T-cell (primary cell): Measurements from ENCODE around the gene CRKL. TPM values are rescaled to one million over a fixed set of nuclear protein-coding genes. Genes with fewer than 3 reads are reported as not detected.

ENCODE experiments used
- ATAC-seq, 4 experiments: fragments of 200-7000 bp in 3 of 4; fragments of 150-1000 bp in 1 of 4; cut with Tn5 transposase; replicated peaks in 1 of 4; 1 replicate in 3 of 4; 2 replicates in 1 of 4; pipeline ENCODE4 v1.10.0; 2021; ENCODE audit warnings: moderate library complexity in 3 of 4, mild to moderate bottlenecking in 2 of 4, moderate number of reproducible peaks in 1 of 4
- CTCF ChIA-PET, 2 donors: fragments of 300-600 bp; sonication (Branson Sonifier 250); formaldehyde crosslinking; loops; one replicate each; lab custom pipeline; 2022; ENCODE audit warnings: antibody characterized with exemption in 2 of 2; lab: Charles Lee
- POLR2A ChIA-PET, 2 donors: fragments of 300-600 bp; sonication (Branson Sonifier 250); formaldehyde crosslinking; loops; one replicate each; lab custom pipeline; 2022; ENCODE audit warnings: antibody characterized with exemption in 2 of 2; lab: Charles Lee
- DNase-seq, 35 experiments: peaks; one replicate each; pipeline versions ENCODE4 v3.0.0 to v3.0.0-alpha.2; 2013 to 2023
- H3K27ac ChIP-seq: one replicate; pipeline ENCODE4 v1.5.1; 2013; ENCODE audit warnings: low read length
- H3K27me3 ChIP-seq, 2 experiments: replicated peaks in 1 of 2; 1 replicate in 1 of 2; 2 replicates in 1 of 2; pipeline versions ENCODE4 v1.6.1 to v1.7.0; 2013; ENCODE audit warnings: low read length in 1 of 2, mixed read lengths in 1 of 2; ENCODE audit not compliant: control insufficient read depth in 2 of 2, insufficient read depth in 2 of 2; ENCODE audit errors: extremely low read depth in 1 of 2
- H3K36me3 ChIP-seq, 2 donors: 1 replicate in 1 of 2; 2 replicates in 1 of 2; pipeline versions ENCODE4 v1.6.1 to v1.7.0; 2013; ENCODE audit warnings: low read length in 1 of 2; ENCODE audit not compliant: control insufficient read depth in 2 of 2, insufficient read depth in 1 of 2; ENCODE audit errors: extremely low read depth in 1 of 2
- H3K4me1 ChIP-seq, 2 experiments: 1 replicate in 1 of 2; 2 replicates in 1 of 2; pipeline versions ENCODE4 v1.6.1 to v1.7.0; 2013; ENCODE audit warnings: low read length in 2 of 2, mixed read lengths in 1 of 2; ENCODE audit not compliant: insufficient read depth in 2 of 2, control insufficient read depth in 1 of 2; ENCODE audit errors: extremely low read depth in 1 of 2
- H3K4me3 ChIP-seq, 2 donors: 1 replicate in 1 of 2; 2 replicates in 1 of 2; pipeline versions ENCODE4 v1.5.1 to v1.7.0; 2013; ENCODE audit warnings: mild to moderate bottlenecking in 2 of 2, low read length in 1 of 2, moderate library complexity in 1 of 2; ENCODE audit not compliant: control insufficient read depth in 1 of 2; ENCODE audit errors: extremely low read depth in 1 of 2
- H3K9me3 ChIP-seq: 2 replicates; pipeline ENCODE4 v1.7.0; 2013
- H3K27ac Mint-ChIP-seq, 2 donors: one replicate each; pipeline ENCODE4 v1.8.0; 2020 to 2021; ENCODE audit warnings: mild to moderate bottlenecking in 2 of 2, mixed read lengths in 2 of 2
- H3K27me3 Mint-ChIP-seq, 2 donors: one replicate each; pipeline ENCODE4 v1.8.0; 2021 to 2022; ENCODE audit warnings: mixed read lengths in 2 of 2
- H3K36me3 Mint-ChIP-seq: one replicate; pipeline ENCODE4 v1.8.0; 2021; ENCODE audit warnings: mixed read lengths
- H3K4me1 Mint-ChIP-seq, 3 donors: one replicate each; pipeline ENCODE4 v1.8.0; 2020 to 2022; ENCODE audit warnings: mixed read lengths in 3 of 3, mild to moderate bottlenecking in 1 of 3
- H3K4me3 Mint-ChIP-seq, 3 donors: one replicate each; pipeline ENCODE4 v1.8.0; 2020 to 2022; ENCODE audit warnings: mild to moderate bottlenecking in 3 of 3, mixed read lengths in 3 of 3, moderate library complexity in 3 of 3
- H3K9me3 Mint-ChIP-seq, 3 donors: one replicate each; pipeline ENCODE4 v1.8.0; 2020 to 2022; ENCODE audit warnings: mixed read lengths in 3 of 3
- WGBS: methylation state at CpG from one replicate; pipeline ENCODE4 v1.1.5; 2013; ENCODE audit warnings: missing lambda C conversion rate; ENCODE audit not compliant: insufficient coverage; 5-methylcytosine and 5-hydroxymethylcytosine counted together
- total RNA-seq, 35 experiments: library from RNA in 6 of 35; stranded (reverse) in 6 of 35; fragments of 120-200 nt in 1 of 35; gene quantifications; one replicate each; pipeline versions ENCODE4 v1.2.1 to v1.2.4 and lab custom pipeline; 2013 to 2026

The CRKL gene
- total RNA-seq, 5 donors from 2014 or later (not counting 1 experiment from before 2014, with no cell fraction given), result 41.7 to 87.7 (median 85.4) TPM

- Mint-ChIP-seq H3K9me3 (no peaks in the 10 kb centered on the region), H3K36me3 (no peaks in the 10 kb centered on the region), H3K4me1 (peaks cover 44 to 46% (median 45%) of the 10 kb centered on the region in 3 donors), H3K4me3 (peak overlapping the region; percentile 90 to 94 (median 92)), H3K27me3 (peaks cover 0 to 2% of the 10 kb centered on the region in 2 donors), H3K27ac (peak overlapping the region; percentile 90 to 91)
- ATAC-seq (no peak), DNase-seq (no peak)
- ChIA-PET POLR2A (no interaction called here), CTCF (no interaction called here)
- Histone ChIP-seq H3K36me3 (peaks cover 0 to 7% of the 10 kb centered on the region in 2 donors), H3K4me3 (peak overlapping the region; percentile 74 to 80), H3K9me3 (no peaks in the 10 kb centered on the region), H3K27ac (peak overlapping the region; percentile 59), H3K4me1 (peaks cover 5 to 46% of the 10 kb centered on the region in 2 experiments), H3K27me3 (peaks cover 0 to 25% of the 10 kb centered on the region in 2 experiments)
- WGBS, result 83% methylated on average over 7 of the region's 10 CpGs
These were observed 63.9 kb downstream of the CRKL start for GRCh38 chr22:20980938-20981722.

DNA sequence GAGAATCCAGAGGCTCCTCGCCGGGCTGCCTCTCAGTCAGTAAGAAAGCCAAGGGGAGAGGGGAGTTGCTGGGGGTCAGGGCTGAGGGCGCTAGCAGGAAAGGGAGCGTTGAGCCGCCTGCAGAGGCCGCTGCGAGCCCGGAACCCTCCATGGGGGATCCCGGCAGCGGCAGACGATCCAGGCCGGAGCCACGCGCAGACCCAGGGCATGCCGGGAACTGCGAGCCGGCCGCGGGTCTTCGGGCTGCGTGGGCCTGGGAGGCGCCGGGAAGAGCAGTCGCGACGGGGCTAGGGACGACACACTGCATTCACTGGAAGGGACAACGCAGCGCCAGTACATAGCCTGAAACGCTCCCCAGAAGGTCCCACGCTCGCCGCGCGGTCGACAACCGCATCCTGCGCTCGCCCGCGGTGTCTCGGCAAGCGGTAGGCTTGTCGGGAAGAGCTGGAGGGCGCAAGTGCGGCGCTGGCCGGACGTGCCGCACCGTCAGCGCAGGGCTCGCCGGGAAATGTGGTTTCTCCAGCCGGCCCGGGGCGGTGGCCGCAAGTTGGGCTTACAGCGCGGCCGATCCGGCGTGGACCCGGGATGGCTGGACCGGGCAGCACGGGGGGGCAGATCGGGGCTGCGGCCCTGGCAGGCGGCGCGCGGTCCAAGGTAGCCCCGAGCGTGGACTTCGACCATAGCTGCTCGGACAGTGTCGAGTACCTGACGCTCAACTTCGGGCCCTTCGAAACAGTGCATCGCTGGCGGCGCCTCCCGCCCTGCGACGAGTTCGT lies 64.8 kb downstream of the CRKL start, which contains the start of gene LZTR1:
TSS of gene LZTR1 (plus strand) at position 511 of the 776 bp plus-strand sequence. CDS start at position 586, 75 bp downstream.
- H3K27ac ChIP-seq, result peak within 1 kb of the TSS; percentile 59
- H3K4me3 Mint-ChIP-seq, result peak within 1 kb of the TSS; percentile 90 to 94 (median 92)
- H3K36me3 Mint-ChIP-seq, result peaks cover 5% of the 10 kb centered on the region
- ATAC-seq (peak; percentile 87 to 93 (median 92)), DNase-seq (peak; percentile 26 to 76 (median 56))
- peaks cover 0 to 21% of the 10 kb centered on the region in 2 experiments for H3K27me3 ChIP-seq
- H3K9me3 ChIP-seq, result no peaks in the 10 kb centered on the region
- under 1% methylated on average over 85 of the region's 87 CpGs for WGBS
- H3K4me3 ChIP-seq, result peak within 1 kb of the TSS; percentile 74 to 80
- POLR2A ChIA-PET, result interaction anchor here in 1 of 2 donors (0.6 kb wide), 1 partner anchor 125 kb away, joined by 5 read pairs; no protein-coding TSS in a partner anchor
- CTCF ChIA-PET, result no interaction called here
- no peaks in the 10 kb centered on the region for H3K27me3 Mint-ChIP-seq
- no peaks in the 10 kb centered on the region for H3K9me3 Mint-ChIP-seq
- peaks cover 44 to 52% (median 45%) of the 10 kb centered on the region in 3 donors for H3K4me1 Mint-ChIP-seq
- peaks cover 0 to 11% of the 10 kb centered on the region in 2 donors for H3K36me3 ChIP-seq
- peaks cover 5 to 46% of the 10 kb centered on the region in 2 experiments for H3K4me1 ChIP-seq
- H3K27ac Mint-ChIP-seq, result peak within 1 kb of the TSS; percentile 90 to 91

GRCh38 chr22:20982563-20982882 lies 65.3 kb downstream of the CRKL start:
- Mint-ChIP-seq H3K27ac (peak overlapping the region; percentile 90 to 91), H3K4me1 (peaks cover 44 to 52% (median 45%) of the 10 kb centered on the region in 3 donors), H3K4me3 (peak overlapping the region; percentile 90 to 94 (median 92)), H3K27me3 (no peaks in the 10 kb centered on the region), H3K9me3 (no peaks in the 10 kb centered on the region), H3K36me3 (peaks cover 6% of the 10 kb centered on the region)
- DNase-seq, result no peak
- peak in 2 of 4 experiments; percentile 4 to 14 for ATAC-seq
- Histone ChIP-seq H3K36me3 (peaks cover 0 to 16% of the 10 kb centered on the region in 2 donors), H3K27ac (peak overlapping the region; percentile 53), H3K4me3 (peak overlapping the region; percentile 74 to 80), H3K27me3 (peaks cover 0 to 16% of the 10 kb centered on the region in 2 experiments), H3K9me3 (no peaks in the 10 kb centered on the region), H3K4me1 (peaks cover 5 to 46% of the 10 kb centered on the region in 2 experiments)
- ChIA-PET POLR2A (interaction anchor here in 1 of 2 donors (0.6 kb wide), 1 partner anchor 126 kb away, joined by 5 read pairs; no protein-coding TSS in a partner anchor), CTCF (no interaction called here)
- WGBS, result 2% methylated on average over 11 of the region's 12 CpGs

- peak overlapping the region in 1 of 2 donors; percentile 10 for H3K4me3 ChIP-seq
- POLR2A ChIA-PET, result no interaction called here
- Mint-ChIP-seq H3K36me3 (peaks cover 13% of the 10 kb centered on the region), H3K4me1 (peaks cover 44 to 52% (median 45%) of the 10 kb centered on the region in 3 donors), H3K4me3 (peak overlapping the region; percentile 90 to 94 (median 92)), H3K27ac (peak overlapping the region; percentile 90 to 91), H3K9me3 (no peaks in the 10 kb centered on the region), H3K27me3 (no peaks in the 10 kb centered on the region)
- ATAC-seq (no peak), DNase-seq (no peak)
- peak overlapping the region; percentile 53 for H3K27ac ChIP-seq
- H3K4me1 ChIP-seq, result peaks cover 5 to 46% of the 10 kb centered on the region in 2 experiments
- H3K36me3 ChIP-seq, result peaks cover 0 to 18% of the 10 kb centered on the region in 2 donors
- WGBS, result 80% methylated on average over 1 of the region's 5 CpGs
- H3K9me3 ChIP-seq, result no peaks in the 10 kb centered on the region
- H3K27me3 ChIP-seq, result peaks cover 0 to 12% of the 10 kb centered on the region in 2 experiments
- CTCF ChIA-PET, result no interaction called here
These were observed 66.0 kb downstream of the CRKL start for GRCh38 chr22:20983081-20983771.

DNA sequence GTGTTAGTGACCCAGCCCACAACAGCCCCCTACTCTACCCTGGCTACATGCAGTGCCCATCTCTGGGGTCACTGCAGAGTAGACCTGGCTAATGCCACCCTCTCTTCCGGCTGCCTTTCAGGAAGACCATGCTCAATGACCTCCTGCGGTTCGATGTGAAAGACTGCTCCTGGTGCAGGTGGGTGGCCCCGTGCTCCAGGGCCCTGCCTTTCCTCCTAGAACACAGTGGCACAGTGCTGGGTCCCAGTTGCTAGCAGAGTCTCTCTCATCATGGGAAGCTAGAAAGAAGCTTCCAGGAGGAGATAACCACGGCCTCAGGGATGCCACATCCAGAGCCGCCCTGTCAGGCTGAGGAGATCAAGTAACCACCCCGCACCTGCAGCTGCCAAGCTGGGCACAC lies 68.5 kb downstream of the CRKL start:
- Mint-ChIP-seq H3K36me3 (peaks cover 13% of the 10 kb centered on the region), H3K27ac (no peak overlapping the region), H3K4me1 (peaks cover 34 to 35% (median 35%) of the 10 kb centered on the region in 3 donors), H3K27me3 (no peaks in the 10 kb centered on the region), H3K9me3 (no peaks in the 10 kb centered on the region), H3K4me3 (no peak overlapping the region)
- ATAC-seq, result no peak
- Histone ChIP-seq H3K36me3 (peaks cover 0 to 24% of the 10 kb centered on the region in 2 donors), H3K4me3 (no peak overlapping the region), H3K4me1 (peaks cover 5 to 35% of the 10 kb centered on the region in 2 experiments), H3K9me3 (no peaks in the 10 kb centered on the region), H3K27me3 (no peaks in the 10 kb centered on the region), H3K27ac (no peak overlapping the region)
- no peak for DNase-seq
- CTCF ChIA-PET, result no interaction called here
- POLR2A ChIA-PET, result no interaction called here
- 98% methylated on average over 4 of the region's 7 CpGs for WGBS
